HEK293T (cell line): ENCODE measurements around the gene NPFFR1.

Experiments used
- CTCF ChIA-PET: fragments of 350-600 bp; formaldehyde crosslinking; extraction: SDS; loops from one replicate; lab custom pipeline; 2021; ENCODE audit warnings: antibody characterized with exemption, inconsistent platforms; lab: Yijun Ruan, JAX
- POLR2A ChIA-PET: fragments of 350-600 bp; formaldehyde crosslinking; extraction: SDS; loops from one replicate; lab custom pipeline; 2020; ENCODE audit warnings: antibody characterized with exemption, inconsistent platforms; lab: Yijun Ruan, JAX
- DNase-seq: peaks from one replicate; pipeline ENCODE4 v3.0.0; 2012; ENCODE audit warnings: mixed read lengths; ENCODE audit errors: extremely low spot score
- ARNT ChIP-seq: fragments of 450-650 bp; IDR thresholded peaks from 2 replicates; pipeline ENCODE4 v1.6.1; 2017; ENCODE audit warnings: mild to moderate bottlenecking
- BHLHE40 ChIP-seq: fragments of 450-650 bp; IDR thresholded peaks from 2 replicates; pipeline ENCODE4 v1.6.1; 2016; ENCODE audit warnings: mild to moderate bottlenecking, moderate library complexity, borderline replicate concordance
- CTBP1 ChIP-seq: fragments of 450-650 bp; IDR thresholded peaks from 2 replicates; pipeline ENCODE4 v1.6.1; 2016; ENCODE audit warnings: borderline replicate concordance
- ELF4 ChIP-seq: fragments of 450-650 bp; IDR thresholded peaks from 2 replicates; pipeline ENCODE4 v1.6.1; 2017; ENCODE audit warnings: antibody characterized with exemption
- FOXA1 ChIP-seq: fragments of 450-650 bp; IDR thresholded peaks from 2 replicates; pipeline ENCODE4 v1.6.1; 2016; ENCODE audit warnings: mild to moderate bottlenecking
- FOXK2 ChIP-seq: fragments of 450-650 bp; IDR thresholded peaks from 2 replicates; pipeline ENCODE4 v1.6.1; 2016; ENCODE audit warnings: mild to moderate bottlenecking
- FOXM1 ChIP-seq: fragments of 450-650 bp; IDR thresholded peaks from 2 replicates; pipeline ENCODE4 v1.6.1; 2017; ENCODE audit warnings: mild to moderate bottlenecking, borderline replicate concordance
- HDGF ChIP-seq: fragments of 450-650 bp; IDR thresholded peaks from 2 replicates; pipeline ENCODE4 v1.6.1; 2017; ENCODE audit warnings: antibody characterized with exemption, borderline replicate concordance
- L3MBTL2 ChIP-seq: fragments of 450-650 bp; conservative IDR thresholded peaks from 2 replicates; pipeline ENCODE4 v1.6.1; 2016; ENCODE audit warnings: mild to moderate bottlenecking
- LEF1 ChIP-seq: fragments of 450-650 bp; IDR thresholded peaks from 2 replicates; pipeline ENCODE4 v1.6.1; 2017; ENCODE audit warnings: mild to moderate bottlenecking, borderline replicate concordance
- NFRKB ChIP-seq: fragments of 450-650 bp; IDR thresholded peaks from 2 replicates; pipeline ENCODE4 v1.6.1; 2016; ENCODE audit warnings: mild to moderate bottlenecking, moderate library complexity
- PKNOX1 ChIP-seq: fragments of 450-650 bp; IDR thresholded peaks from 2 replicates; pipeline ENCODE4 v1.6.1; 2016
- SP1 ChIP-seq: fragments of 450-650 bp; IDR thresholded peaks from 2 replicates; pipeline ENCODE4 v1.6.1; 2017
- SUZ12 ChIP-seq: fragments of 450-650 bp; IDR thresholded peaks from 2 replicates; pipeline ENCODE4 v1.6.1; 2016; ENCODE audit warnings: mild to moderate bottlenecking
- TARDBP ChIP-seq: fragments of 450-650 bp; IDR thresholded peaks from 2 replicates; pipeline ENCODE4 v1.6.1; 2016
- ZNF384 ChIP-seq: fragments of 450-650 bp; IDR thresholded peaks from 2 replicates; pipeline ENCODE4 v1.6.1; 2016

Gene NPFFR1

GRCh38 chr10:70269741-70270140, 14.1 kb downstream of the NPFFR1 start:
- ChIA-PET CTCF (interaction anchor here (0.5 kb wide), 1 partner anchor 12 kb away, joined by 3 read pairs; no protein-coding TSS in a partner anchor), POLR2A (interaction anchor here (1.1 kb wide), 1 partner anchor 36 kb away, joined by 3 read pairs; the partner anchor contains the start of gene PPA1)
- TF ChIP-seq FOXA1 (no peak), BHLHE40 (no peak)
- no peak for DNase-seq

- no peak for DNase-seq
- POLR2A ChIA-PET = interaction anchor here (0.8 kb wide), 1 partner anchor 122 kb away, joined by 4 read pairs; the partner anchor contains the start of gene TYSND1
- CTCF ChIA-PET = interaction anchor here (1.0 to 2.5 kb wide), 2 partner anchors 13 to 96 kb away, joined by 3 to 5 read pairs; no protein-coding TSS in a partner anchor
- TF ChIP-seq LEF1 (no peak), BHLHE40 (no peak), HDGF (no peak), CTBP1 (no peak), ARNT (no peak), FOXK2 (no peak), FOXA1 (no peak), ELF4 (no peak), PKNOX1 (no peak), FOXM1 (no peak), NFRKB (no peak), SUZ12 (no peak), SP1 (no peak)
These were observed 15.4 kb downstream of the NPFFR1 start for GRCh38 chr10:70268376-70268775.

GRCh38 chr10:70267161-70267933, 16.5 kb downstream of the NPFFR1 start:
- no peak for TF ChIP-seq ELF4
- DNase-seq = peak; percentile 19
- POLR2A ChIA-PET = interaction anchor here (0.8 kb wide), 1 partner anchor 121 kb away, joined by 4 read pairs; the partner anchor contains the start of gene TYSND1
- CTCF ChIA-PET = interaction anchor here (0.6 to 2.5 kb wide), 3 partner anchors 14 to 86 kb away, joined by 3 to 5 read pairs (median 4); no protein-coding TSS in a partner anchor

GRCh38 chr10:70266701-70267100, 17.1 kb downstream of the NPFFR1 start:
- ChIA-PET CTCF (interaction anchor here (0.7 to 2.5 kb wide), 2 partner anchors 15 to 81 kb away, joined by 3 to 5 read pairs; no protein-coding TSS in a partner anchor), POLR2A (no interaction called here)
- DNase-seq = no peak
- TF ChIP-seq LEF1 = no peak
- no peak for TF ChIP-seq TARDBP
- no peak for TF ChIP-seq FOXM1
- TF ChIP-seq CTBP1 = no peak
- no peak for TF ChIP-seq BHLHE40
- TF ChIP-seq FOXK2 = no peak
- no peak for TF ChIP-seq SUZ12
- no peak for TF ChIP-seq HDGF
- no peak for TF ChIP-seq FOXA1
- no peak for TF ChIP-seq ARNT
- no peak for TF ChIP-seq L3MBTL2
- no peak for TF ChIP-seq NFRKB
- no peak for TF ChIP-seq SP1
- no peak for TF ChIP-seq PKNOX1

- POLR2A ChIA-PET = interaction anchor here (1.4 kb wide), 1 partner anchor 33 kb away, joined by 12 read pairs; the partner anchor contains the start of gene PPA1
These were observed 17.7 kb downstream of the NPFFR1 start for GRCh38 chr10:70266056-70266455.

GRCh38 chr10:70265032-70265689, 18.6 kb downstream of the NPFFR1 start:
- ChIA-PET CTCF (interaction anchor here (0.5 to 1.6 kb wide), 18 partner anchors 8 to 229 kb away, joined by 3 to 8 read pairs (median 4); partner anchors contain the start of gene TYSND1), POLR2A (interaction anchor here (1.2 to 1.4 kb wide), 2 partner anchors 32 to 33 kb away, joined by 5 to 12 read pairs; partner anchors contain the start of gene PPA1)
- peak; percentile 53 for DNase-seq
- TF ChIP-seq FOXK2 = no peak
- TF ChIP-seq SP1 = no peak
- TF ChIP-seq LEF1 = no peak
- TF ChIP-seq L3MBTL2 = no peak
- TF ChIP-seq BHLHE40 = no peak
- no peak for TF ChIP-seq NFRKB
- no peak for TF ChIP-seq FOXM1
- TF ChIP-seq ZNF384 = no peak
- TF ChIP-seq CTBP1 = no peak
- TF ChIP-seq ARNT = no peak
- no peak for TF ChIP-seq TARDBP
- no peak for TF ChIP-seq HDGF
- no peak for TF ChIP-seq FOXA1
- TF ChIP-seq PKNOX1 = no peak
- no peak for TF ChIP-seq SUZ12
- TF ChIP-seq ELF4 = no peak

More at GRCh38 chr10:70266056-70266455, 17.7 kb downstream of the NPFFR1 start:
- CTCF ChIA-PET = interaction anchor here (0.7 kb wide), 1 partner anchor 82 kb away, joined by 3 read pairs; no protein-coding TSS in a partner anchor
- no peak for DNase-seq
- TF ChIP-seq BHLHE40 (no peak), L3MBTL2 (no peak), CTBP1 (no peak), LEF1 (no peak), ARNT (no peak), HDGF (no peak), ELF4 (no peak)
